GM18517 (cell line): Measurements from ENCODE around the gene SMIM5.

Experiments
- ATAC-seq: cut with Tn5 transposase; IDR thresholded peaks from one replicate; pipeline ENCODE4 v1.9.1; 2021; ENCODE audit warnings: mild to moderate bottlenecking, moderate library complexity; ENCODE audit not compliant: unreplicated experiment

The SMIM5 gene

GRCh38 chr17:75639327-75639726 is 6.1 kb downstream of the SMIM5 start:
- ATAC-seq: no peak

GRCh38 chr17:75639771-75640555 is 6.7 kb downstream of the SMIM5 start:
- ATAC-seq: no peak

- no peak for ATAC-seq
Observed at GRCh38 chr17:75640556-75641119, 7.4 kb downstream of the SMIM5 start.

DNA sequence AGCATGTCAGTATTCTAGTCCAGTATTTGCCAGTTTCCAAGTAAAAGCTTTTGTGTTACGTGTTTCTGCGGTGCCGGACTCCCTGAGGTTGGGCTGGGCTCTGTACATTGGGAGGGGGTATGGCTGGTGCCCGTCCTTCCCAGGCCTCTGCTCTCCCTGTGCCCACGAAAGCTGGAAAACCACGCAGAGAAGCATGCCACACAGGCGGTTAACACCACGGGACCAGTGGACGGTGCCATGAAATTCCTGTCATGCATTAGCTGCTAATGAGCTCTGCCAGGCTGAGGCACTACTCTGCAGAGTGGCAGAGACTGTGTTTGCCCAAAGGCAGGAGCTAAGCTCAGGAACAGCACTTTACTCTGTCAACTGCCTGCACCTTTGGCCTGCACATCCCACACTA is 8.1 kb downstream of the SMIM5 start:
- ATAC-seq: no peak

- ATAC-seq: no peak
Observed at GRCh38 chr17:75642182-75642783, 9.0 kb downstream of the SMIM5 start.

DNA sequence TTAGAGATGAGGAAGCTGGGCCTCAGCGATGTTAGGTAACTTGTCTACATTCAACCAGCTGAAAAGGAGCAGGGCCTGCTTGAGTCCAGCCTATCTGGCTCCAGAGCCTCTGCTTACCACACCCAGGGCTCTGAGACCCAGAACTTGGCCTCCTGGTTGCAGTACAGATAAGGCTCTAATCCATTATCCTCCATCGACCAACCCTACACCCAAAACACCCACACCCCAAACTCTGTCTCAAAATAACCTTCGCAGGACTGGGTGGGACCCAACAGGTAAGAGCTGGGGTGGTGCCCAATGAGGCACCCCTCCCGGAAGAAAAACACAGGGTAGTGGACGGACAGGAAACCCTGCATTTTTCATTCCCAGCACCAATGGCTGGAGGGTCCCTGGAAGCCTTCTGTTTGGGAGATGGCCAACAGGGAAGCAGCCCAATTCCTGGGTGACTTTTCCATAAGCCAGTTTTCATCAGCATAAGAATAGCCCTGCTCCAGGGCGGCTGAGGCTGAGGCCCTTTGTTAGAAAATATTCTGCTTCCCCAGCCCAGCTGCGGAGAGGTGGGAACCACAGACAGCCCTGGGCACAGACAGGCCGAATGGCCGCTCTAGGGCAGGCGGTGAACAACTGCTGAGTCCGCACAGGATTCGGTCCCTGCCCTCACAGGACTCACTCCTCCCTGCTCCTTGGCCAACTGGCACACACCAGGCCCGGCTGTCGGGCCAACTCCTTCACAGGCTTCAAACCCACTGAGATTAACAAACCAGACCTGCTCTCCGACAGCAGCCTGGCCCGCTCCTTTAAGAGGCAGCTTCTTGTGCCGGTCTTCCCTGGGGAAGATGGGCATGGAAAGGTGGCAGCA is 9.8 kb downstream of the SMIM5 start:
- no peak for ATAC-seq

DNA sequence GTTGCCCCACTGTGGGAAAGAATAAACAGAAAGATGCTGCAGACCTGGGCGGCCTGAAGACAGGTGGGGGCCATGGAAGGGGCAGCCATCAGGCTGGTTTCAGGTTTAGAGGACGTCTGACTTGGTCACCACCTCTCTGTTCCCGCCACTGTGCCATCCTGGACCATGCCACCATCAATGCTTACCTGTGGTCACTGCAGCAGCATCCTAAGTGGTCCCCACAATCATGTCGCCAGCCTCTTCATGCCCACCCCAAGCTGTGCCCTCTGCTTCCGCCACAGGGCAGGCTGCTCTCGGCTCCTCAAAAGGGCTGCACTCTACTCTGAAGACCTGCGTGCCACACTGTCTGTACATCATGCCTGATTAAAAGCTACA is 10.4 kb downstream of the SMIM5 start:
- no peak for ATAC-seq

DNA sequence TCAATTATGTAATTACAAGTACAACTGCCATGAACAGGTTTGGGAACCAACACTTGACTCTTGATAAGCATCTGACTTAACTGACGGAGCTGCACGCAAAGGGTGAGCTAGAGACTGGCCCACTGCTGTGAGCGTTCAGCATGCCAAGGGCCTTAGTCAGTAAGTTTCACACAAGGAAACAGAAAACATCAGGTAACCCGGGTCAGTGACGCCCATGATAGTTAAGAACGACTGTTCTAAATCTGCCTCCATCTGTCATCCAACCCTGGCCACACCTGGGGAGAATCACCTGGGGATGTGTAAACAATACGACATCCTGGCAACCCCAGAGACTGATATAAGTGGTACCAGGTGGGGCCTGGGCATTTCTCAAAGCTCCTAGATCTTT is 12.3 kb downstream of the SMIM5 start:
- no peak for ATAC-seq

GRCh38 chr17:75645889-75646637 is 12.8 kb downstream of the SMIM5 start:
- ATAC-seq: peak; percentile 73

GRCh38 chr17:75646638-75646992 is 13.4 kb downstream of the SMIM5 start:
- no peak for ATAC-seq

DNA sequence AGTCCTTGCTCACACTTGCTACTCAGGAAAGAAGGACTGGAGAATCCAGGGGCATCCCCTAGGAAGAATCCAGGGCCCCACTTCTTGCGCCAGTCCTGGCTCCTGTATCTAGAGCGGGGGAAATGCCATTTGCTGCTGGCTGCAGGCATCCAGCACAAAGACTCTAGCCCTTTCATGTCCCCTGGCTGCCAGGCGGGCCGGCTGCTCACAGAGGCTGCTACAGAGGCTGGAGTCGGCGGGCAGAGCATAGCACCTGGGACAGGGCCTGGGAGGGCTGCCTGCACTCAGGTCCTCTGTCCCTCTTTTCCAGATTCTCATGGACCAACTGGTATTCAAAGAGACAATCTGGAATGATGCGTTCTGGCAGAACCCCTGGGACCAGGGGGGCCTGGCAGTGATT is 13.8 kb downstream of the SMIM5 start:
- no peak for ATAC-seq

GRCh38 chr17:75647921-75648320 is 14.7 kb downstream of the SMIM5 start:
- ATAC-seq: no peak

GRCh38 chr17:75649687-75650086 is 16.5 kb downstream of the SMIM5 start:
- ATAC-seq: no peak

DNA sequence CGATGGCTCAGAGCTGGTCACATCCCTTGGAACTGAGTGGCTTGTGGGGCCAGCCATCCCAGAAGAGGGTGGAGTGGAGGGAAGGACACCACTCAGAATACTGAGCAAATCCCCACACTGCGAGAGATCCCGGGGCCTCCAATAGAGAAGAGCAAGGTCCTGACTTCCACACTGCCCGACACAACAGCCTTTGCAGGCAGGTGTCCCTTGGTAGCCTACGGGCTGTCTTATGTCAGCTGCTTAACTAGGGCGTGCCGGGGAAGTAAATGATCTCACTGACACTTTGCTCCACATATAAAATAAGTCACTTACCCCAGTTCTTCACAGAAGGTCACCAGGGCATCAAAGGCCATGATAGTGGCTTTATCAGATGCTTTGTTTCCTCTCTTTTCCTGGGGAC is 17.6 kb downstream of the SMIM5 start:
- no peak for ATAC-seq

GRCh38 chr17:75652341-75652740 is 19.1 kb downstream of the SMIM5 start:
- no peak for ATAC-seq

- no peak for ATAC-seq
Observed at GRCh38 chr17:75652934-75653549, 19.8 kb downstream of the SMIM5 start.

GRCh38 chr17:75654176-75654575 is 20.9 kb downstream of the SMIM5 start:
- no peak for ATAC-seq

DNA sequence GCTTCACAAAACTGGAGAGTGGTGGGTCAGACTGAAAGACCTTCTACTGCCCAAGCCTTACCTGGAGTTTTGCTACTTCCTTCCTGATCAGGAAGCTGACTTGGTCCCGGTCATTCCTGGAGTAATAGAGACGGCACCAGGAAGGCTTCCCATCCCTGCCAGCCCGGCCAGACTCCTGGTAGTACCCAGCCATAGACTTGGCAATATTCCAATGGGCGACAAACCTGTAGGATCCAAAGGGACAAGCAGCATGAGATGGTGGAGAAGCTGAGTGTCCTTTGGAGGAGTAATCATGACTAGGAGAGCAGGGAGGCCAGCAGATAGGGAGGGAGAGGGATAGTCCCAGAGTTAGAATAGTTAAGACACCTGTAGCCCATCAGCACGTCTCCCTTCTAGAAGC is 25.0 kb downstream of the SMIM5 start:
- no peak for ATAC-seq

DNA sequence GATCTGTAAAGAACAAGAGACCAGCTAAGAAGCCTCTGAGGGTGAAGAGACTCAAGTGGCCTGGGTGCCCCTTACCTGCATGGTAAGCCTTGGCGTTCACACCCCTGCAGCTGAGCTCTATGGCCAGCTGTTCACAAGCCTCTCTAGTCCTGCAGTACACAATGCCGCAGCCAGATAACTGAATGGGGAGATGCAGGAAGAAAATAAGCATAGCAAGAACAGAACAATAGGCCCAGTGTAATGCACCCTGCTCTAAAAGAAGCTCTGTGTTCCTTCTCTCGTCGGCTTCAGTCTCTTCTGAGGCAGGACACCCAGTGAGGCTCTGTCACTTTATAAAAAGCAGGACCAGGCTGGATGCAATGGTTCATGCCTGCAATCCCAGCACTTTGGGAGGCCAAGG is 28.3 kb downstream of the SMIM5 start:
- no peak for ATAC-seq

- ATAC-seq: no peak
Observed at GRCh38 chr17:75662511-75662910, 29.3 kb downstream of the SMIM5 start.
